ENCODE results near the gene OTOA. TPM values are rescaled to one million over a fixed set of nuclear protein-coding genes. Genes with fewer than 3 reads are reported as not detected.

Gene OTOA
- total and polyA plus RNA-seq, 2 of the 13 experiments (the other 11 are each of a cell fraction or from before 2014, with no cell fraction given), result 0.05 to 0.15 TPM

DNA sequence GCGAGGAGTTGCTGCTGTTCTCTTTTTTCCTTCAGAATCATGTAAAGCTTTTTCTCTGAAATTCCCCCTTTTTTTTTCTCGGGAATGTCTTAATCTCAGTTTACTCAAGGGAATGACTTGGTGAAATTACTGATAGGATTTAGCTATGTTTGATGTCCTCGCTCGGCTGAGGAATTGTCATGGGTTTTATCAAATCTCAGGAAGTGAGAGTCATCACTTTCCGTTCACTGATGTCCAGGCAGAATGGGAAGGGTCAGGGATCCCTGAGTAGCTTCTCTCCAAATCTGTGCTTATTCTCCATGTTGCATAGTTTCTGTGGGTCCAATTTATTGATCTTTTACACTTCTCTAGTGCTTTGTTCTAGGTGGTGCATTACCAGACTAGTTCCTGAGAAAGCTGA is 17.7 kb upstream of the OTOA start:
- no peaks in the 10 kb centered on the region for H3K79me2 ChIP-seq (ENCODE audit: insufficient read depth, low read length)
- in situ Hi-C loops (cut with HindIII; ENCODE audit: extremely low pct_ligation_motif_present, low pct_unique_long_range_greater_than_20kb) (no loop called here), intact Hi-C loops (cut with micrococcal nuclease; ENCODE audit: unreplicated experiment) (no loop called here)
- ChIA-PET POLR2A (no interaction called here), CTCF (ENCODE audit: low intra/inter-chr PET ratio, low total read pairs) (no interaction called here)
- peaks cover 4 to 9% of the 10 kb centered on the region in 2 experiments; a peak in 3 of 5 replicates for H3K36me3 ChIP-seq (replicated peaks in 1 of 2; ENCODE audit: control insufficient read depth in 1 of 2, insufficient read depth in 2 of 2, low read length in 2 of 2)
- no TSS peak for BruUV-seq (replicated peaks)
- H3K27me3 ChIP-seq (ENCODE audit: control insufficient read depth in 1 of 2, insufficient read depth in 2 of 2, low read length in 2 of 2), result no peaks in the 10 kb centered on the region
- FAIRE-seq (no peak), ATAC-seq (no peak), DNase-seq (ENCODE audit: low spot score) (no peak)
- peaks cover 3% of the 10 kb centered on the region; the same call in 1 of the 2 replicates for H4K20me1 ChIP-seq (ENCODE audit: insufficient read depth, low read length)
- 97% methylated on average over 5 of the region's 5 CpGs for WGBS (ENCODE audit: low lambda C conversion rate)
- no peaks in the 10 kb centered on the region for H3K9me3 ChIP-seq (ENCODE audit: low read length)
- H3K27ac ChIP-seq (ENCODE audit: extremely low read length, insufficient read depth, low read length), result no peak overlapping the region
- no peak overlapping the region for H3K4me2 ChIP-seq (ENCODE audit: low read depth, low read length)
- no peak overlapping the region for H3K4me3 ChIP-seq (replicated peaks in 1 of 3; ENCODE audit: insufficient read depth in 1 of 3, low read depth in 2 of 3, low read length in 3 of 3)
- H2AFZ ChIP-seq (ENCODE audit: low read length), result no peak overlapping the region
- no peak overlapping the region for H3K9ac ChIP-seq (ENCODE audit: insufficient read depth, low read depth, low read length)
- H3K4me1 ChIP-seq (ENCODE audit: insufficient read depth, low read length), result peaks cover 23% of the 10 kb centered on the region
- TF ChIP-seq FOXP1 (IDR thresholded peaks at IDR 0.05) (no peak), FOXP1 (CRISPR knock-in tag; IDR thresholded peaks at IDR 0.05) (no peak), SIX1 (CRISPR knock-in tag; IDR thresholded peaks at IDR 0.05; ENCODE audit: borderline replicate concordance) (no peak), ZNF468 (CRISPR knock-in tag; IDR thresholded peaks at IDR 0.05) (no peak), KLF9 (CRISPR knock-in tag; IDR thresholded peaks at IDR 0.05; ENCODE audit: low read depth) (no peak), ZNF709 (CRISPR knock-in tag; IDR thresholded peaks at IDR 0.05) (no peak), KLF13 (CRISPR knock-in tag; IDR thresholded peaks at IDR 0.05) (no peak), ZBTB3 (CRISPR knock-in tag; IDR thresholded peaks at IDR 0.05; ENCODE audit: borderline replicate concordance, low read depth) (no peak), ONECUT2 (CRISPR knock-in tag; IDR thresholded peaks at IDR 0.05) (no peak), CHD2 (IDR thresholded peaks at IDR 0.05; ENCODE audit: low read depth, low read length) (no peak), KLF6 (CRISPR knock-in tag; IDR thresholded peaks at IDR 0.05) (no peak)
- TF ChIP-seq, protein P1, sequence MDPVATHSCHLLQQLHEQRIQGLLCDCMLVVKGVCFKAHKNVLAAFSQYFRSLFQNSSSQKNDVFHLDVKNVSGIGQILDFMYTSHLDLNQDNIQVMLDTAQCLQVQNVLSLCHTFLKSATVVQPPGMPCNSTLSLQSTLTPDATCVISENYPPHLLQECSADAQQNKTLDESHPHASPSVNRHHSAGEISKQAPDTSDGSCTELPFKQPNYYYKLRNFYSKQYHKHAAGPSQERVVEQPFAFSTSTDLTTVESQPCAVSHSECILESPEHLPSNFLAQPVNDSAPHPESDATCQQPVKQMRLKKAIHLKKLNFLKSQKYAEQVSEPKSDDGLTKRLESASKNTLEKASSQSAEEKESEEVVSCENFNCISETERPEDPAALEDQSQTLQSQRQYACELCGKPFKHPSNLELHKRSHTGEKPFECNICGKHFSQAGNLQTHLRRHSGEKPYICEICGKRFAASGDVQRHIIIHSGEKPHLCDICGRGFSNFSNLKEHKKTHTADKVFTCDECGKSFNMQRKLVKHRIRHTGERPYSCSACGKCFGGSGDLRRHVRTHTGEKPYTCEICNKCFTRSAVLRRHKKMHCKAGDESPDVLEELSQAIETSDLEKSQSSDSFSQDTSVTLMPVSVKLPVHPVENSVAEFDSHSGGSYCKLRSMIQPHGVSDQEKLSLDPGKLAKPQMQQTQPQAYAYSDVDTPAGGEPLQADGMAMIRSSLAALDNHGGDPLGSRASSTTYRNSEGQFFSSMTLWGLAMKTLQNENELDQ (CRISPR knock-in tag; IDR thresholded peaks at IDR 0.05; ENCODE audit: borderline replicate concordance), result no peak
- TF ChIP-seq, protein P2, sequence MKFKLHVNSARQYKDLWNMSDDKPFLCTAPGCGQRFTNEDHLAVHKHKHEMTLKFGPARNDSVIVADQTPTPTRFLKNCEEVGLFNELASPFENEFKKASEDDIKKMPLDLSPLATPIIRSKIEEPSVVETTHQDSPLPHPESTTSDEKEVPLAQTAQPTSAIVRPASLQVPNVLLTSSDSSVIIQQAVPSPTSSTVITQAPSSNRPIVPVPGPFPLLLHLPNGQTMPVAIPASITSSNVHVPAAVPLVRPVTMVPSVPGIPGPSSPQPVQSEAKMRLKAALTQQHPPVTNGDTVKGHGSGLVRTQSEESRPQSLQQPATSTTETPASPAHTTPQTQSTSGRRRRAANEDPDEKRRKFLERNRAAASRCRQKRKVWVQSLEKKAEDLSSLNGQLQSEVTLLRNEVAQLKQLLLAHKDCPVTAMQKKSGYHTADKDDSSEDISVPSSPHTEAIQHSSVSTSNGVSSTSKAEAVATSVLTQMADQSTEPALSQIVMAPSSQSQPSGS (CRISPR knock-in tag; IDR thresholded peaks at IDR 0.05), result no peak
- TF ChIP-seq, protein P3, sequence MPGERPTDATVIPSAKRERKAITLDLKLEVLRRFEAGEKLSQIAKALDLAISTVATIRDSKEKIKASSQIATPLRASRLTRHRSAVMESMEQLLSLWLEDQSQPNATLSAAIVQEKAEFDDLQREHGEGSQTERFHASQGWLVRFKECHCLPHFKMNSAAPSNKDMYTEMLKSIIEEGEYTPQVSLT (CRISPR knock-in tag; IDR thresholded peaks at IDR 0.05; ENCODE audit: borderline replicate concordance, low read depth), result no peak
